ENCODE measurements around the gene ITPK1. TPM values are rescaled to one million over a fixed set of nuclear protein-coding genes. Genes with fewer than 3 reads are reported as not detected.

The ITPK1 gene
- total RNA-seq, 1 experiment from 2014 or later = 66.2 TPM

DNA sequence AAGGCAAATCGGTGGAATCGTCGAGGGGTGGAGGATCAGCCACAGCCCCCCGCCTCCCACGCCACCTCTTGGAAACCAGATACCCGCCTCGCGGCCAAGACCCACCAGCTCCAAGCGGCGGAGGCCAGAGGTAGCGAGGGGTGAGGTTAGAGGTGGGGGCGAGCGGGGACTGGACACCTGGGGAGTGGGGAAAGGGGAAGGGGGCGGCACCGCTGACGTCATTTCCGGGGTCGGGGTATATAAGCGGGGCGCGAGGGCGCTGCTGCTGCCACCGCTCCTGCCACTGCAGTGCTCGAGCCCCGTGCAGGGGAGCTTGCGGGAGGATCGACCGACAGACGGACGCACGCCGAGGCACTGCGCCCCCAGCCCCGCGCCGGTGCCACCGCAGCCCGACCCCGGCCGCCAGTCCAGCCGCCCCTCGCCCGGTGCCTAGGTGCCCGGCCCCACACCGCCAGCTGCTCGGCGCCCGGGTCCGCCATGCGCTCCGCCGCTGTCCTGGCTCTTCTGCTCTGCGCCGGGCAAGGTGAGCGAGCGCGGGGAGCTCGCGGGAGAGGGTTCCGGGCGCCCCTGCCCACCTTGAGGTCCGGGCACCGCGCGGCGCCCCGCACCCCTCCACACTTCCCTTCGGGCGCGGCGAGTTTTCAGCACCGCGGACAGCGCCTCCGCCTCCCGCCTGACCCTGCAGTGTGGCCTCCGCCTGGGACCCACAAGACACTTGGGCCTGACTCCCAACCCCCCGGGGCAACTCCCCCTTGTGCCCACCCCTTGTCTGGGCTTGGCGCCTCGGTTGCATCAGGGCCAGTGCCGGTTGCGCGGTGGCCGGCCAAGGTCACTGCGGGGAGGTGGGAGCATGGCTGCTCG lies 192.6 kb downstream of the ITPK1 start, which contains the start of gene CHGA:
Gene CHGA, plus strand, starts transcription at position 268 of the 861 bp plus-strand sequence. Its CDS starts 210 bp downstream, at position 478.
- Histone ChIP-seq H2AFZ (ENCODE audit: low read length) (no peak within 1 kb of the TSS), H3K79me2 (ENCODE audit: low read length) (no peaks in the 10 kb centered on the region), H3F3A (ENCODE audit: low read length, unreplicated experiment) (no peaks in the 10 kb centered on the region), H3K9me3 (ENCODE audit: low read length) (no peaks in the 10 kb centered on the region), H3K27me3 (ENCODE audit: low read length) (no peaks in the 10 kb centered on the region), H3K4me1 (ENCODE audit: insufficient read depth, low read length) (no peaks in the 10 kb centered on the region), H3K9ac (ENCODE audit: low read length) (no peak within 1 kb of the TSS), H4K20me1 (ENCODE audit: low read length) (no peaks in the 10 kb centered on the region), H3K36me3 (ENCODE audit: low read depth, low read length) (no peaks in the 10 kb centered on the region), H3K27ac (ENCODE audit: low read length) (no peak within 1 kb of the TSS), H3K9me2 (replicated peaks; ENCODE audit: low read length) (no peaks in the 10 kb centered on the region), H3K4me3 (ENCODE audit: low read length) (no peak within 1 kb of the TSS), H3K4me2 (ENCODE audit: low read length) (no peak within 1 kb of the TSS)
- no TSS peak for BruUV-seq (replicated peaks)
- ATAC-seq = peak; percentile 43; the same call in 1 of the 2 replicates
- TF ChIP-seq EZH2phosphoT487 (IDR thresholded peaks at IDR 0.05; ENCODE audit: borderline replicate concordance, low read length) = no peak
- TF ChIP-seq, protein P1, sequence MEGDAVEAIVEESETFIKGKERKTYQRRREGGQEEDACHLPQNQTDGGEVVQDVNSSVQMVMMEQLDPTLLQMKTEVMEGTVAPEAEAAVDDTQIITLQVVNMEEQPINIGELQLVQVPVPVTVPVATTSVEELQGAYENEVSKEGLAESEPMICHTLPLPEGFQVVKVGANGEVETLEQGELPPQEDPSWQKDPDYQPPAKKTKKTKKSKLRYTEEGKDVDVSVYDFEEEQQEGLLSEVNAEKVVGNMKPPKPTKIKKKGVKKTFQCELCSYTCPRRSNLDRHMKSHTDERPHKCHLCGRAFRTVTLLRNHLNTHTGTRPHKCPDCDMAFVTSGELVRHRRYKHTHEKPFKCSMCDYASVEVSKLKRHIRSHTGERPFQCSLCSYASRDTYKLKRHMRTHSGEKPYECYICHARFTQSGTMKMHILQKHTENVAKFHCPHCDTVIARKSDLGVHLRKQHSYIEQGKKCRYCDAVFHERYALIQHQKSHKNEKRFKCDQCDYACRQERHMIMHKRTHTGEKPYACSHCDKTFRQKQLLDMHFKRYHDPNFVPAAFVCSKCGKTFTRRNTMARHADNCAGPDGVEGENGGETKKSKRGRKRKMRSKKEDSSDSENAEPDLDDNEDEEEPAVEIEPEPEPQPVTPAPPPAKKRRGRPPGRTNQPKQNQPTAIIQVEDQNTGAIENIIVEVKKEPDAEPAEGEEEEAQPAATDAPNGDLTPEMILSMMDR (conservative IDR thresholded peaks at IDR 0.05; ENCODE audit: low read depth, low read length) = no peak
- CTCF ChIA-PET = no interaction called here
- no peak for DNase-seq
- POLR2A ChIA-PET (ENCODE audit: unreplicated experiment) = interaction anchor here (0.6 kb wide), 1 partner anchor 72 kb away, joined by 11 read pairs; no protein-coding TSS in a partner anchor
- intact Hi-C loops (cut with micrococcal nuclease) = no loop called here

DNA sequence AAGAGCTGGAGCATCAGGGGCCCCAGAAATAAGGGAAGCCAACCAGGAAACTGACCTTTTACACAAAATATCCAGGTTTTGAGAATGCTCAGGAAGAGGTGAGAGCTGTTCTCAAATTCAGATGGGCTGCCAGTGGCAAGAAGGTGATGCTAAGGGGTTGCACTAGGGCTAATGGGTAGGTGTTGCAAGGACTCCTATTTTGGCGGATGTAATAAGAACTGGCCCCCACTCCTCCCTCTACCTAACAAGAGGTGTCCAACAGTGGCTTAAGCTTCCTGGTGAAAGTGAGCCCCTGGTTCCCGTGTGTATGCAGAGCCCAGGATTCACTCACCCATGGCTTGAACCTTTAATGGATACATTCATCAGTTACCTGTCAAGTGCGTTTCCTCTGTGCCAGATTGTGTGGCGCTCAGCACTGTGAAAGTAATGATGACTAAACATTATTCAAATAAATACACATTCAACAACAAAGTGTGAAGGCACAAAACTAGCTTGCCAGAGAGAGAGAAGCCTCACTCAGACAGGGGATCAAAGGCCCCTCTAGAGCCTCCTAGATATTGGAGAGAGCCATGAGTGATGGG lies 193.5 kb downstream of the ITPK1 start:
- intact Hi-C loops (cut with micrococcal nuclease) = no loop called here
- no peaks in the 10 kb centered on the region for H3K36me3 ChIP-seq (ENCODE audit: low read depth, low read length)
- H3K9me3 ChIP-seq (ENCODE audit: low read length) = no peaks in the 10 kb centered on the region
- H3K27me3 ChIP-seq (ENCODE audit: low read length) = no peaks in the 10 kb centered on the region
- ChIA-PET POLR2A (ENCODE audit: unreplicated experiment) (interaction anchor here (0.6 kb wide), 1 partner anchor 71 kb away, joined by 11 read pairs; no protein-coding TSS in a partner anchor), CTCF (no interaction called here)
- H3K9me2 ChIP-seq (replicated peaks; ENCODE audit: low read length) = no peaks in the 10 kb centered on the region
- H2AFZ ChIP-seq (ENCODE audit: low read length) = no peak overlapping the region
- H3K79me2 ChIP-seq (ENCODE audit: low read length) = no peaks in the 10 kb centered on the region
- H3K4me2 ChIP-seq (ENCODE audit: low read length) = no peak overlapping the region
- no peaks in the 10 kb centered on the region for H3F3A ChIP-seq (ENCODE audit: low read length, unreplicated experiment)
- no peak overlapping the region for H3K27ac ChIP-seq (ENCODE audit: low read length)
- DNase-seq = no peak
- no peak overlapping the region for H3K4me3 ChIP-seq (ENCODE audit: low read length)
- ATAC-seq = no peak
- BruUV-seq (replicated peaks) = no TSS peak
- H3K9ac ChIP-seq (ENCODE audit: low read length) = no peak overlapping the region
- H3K4me1 ChIP-seq (ENCODE audit: insufficient read depth, low read length) = no peaks in the 10 kb centered on the region
- no peaks in the 10 kb centered on the region for H4K20me1 ChIP-seq (ENCODE audit: low read length)
- TF ChIP-seq EZH2phosphoT487 (IDR thresholded peaks at IDR 0.05; ENCODE audit: borderline replicate concordance, low read length) = no peak
- TF ChIP-seq, protein P1 (conservative IDR thresholded peaks at IDR 0.05; ENCODE audit: low read depth, low read length) = no peak
- no peak for TF ChIP-seq EZH2 (IDR thresholded peaks at IDR 0.05; ENCODE audit: low read length, unreplicated experiment)

DNA sequence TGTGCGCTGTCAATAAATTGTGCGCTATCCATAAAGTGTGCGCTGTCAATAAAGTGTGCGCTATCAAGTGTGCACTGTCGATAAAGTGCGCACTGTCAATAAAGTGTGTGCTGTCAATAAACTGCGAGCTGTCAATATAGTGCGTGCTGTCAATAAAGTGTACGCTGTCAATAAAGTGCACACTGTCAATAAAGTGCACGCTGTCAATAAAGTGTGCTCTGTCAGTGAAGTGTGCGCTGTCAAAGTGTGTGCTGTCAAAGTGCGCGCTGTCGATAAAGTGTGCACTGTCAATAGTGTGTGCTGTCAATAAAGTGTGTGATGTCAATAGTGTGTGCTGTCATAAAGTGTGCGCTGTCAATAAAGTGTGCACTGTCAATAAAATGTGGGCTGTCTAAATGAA lies 195.7 kb downstream of the ITPK1 start:
- no TSS peak for BruUV-seq (replicated peaks)
- no peaks in the 10 kb centered on the region for H3K9me3 ChIP-seq (ENCODE audit: low read length)
- ATAC-seq (no peak), DNase-seq (no peak)
- H3K27ac ChIP-seq (ENCODE audit: low read length) = no peak overlapping the region
- no peaks in the 10 kb centered on the region for H3K79me2 ChIP-seq (ENCODE audit: low read length)
- POLR2A ChIA-PET (ENCODE audit: unreplicated experiment) = no interaction called here
- intact Hi-C loops (cut with micrococcal nuclease) = no loop called here
- H3K9ac ChIP-seq (ENCODE audit: low read length) = no peak overlapping the region
- no peaks in the 10 kb centered on the region for H3K9me2 ChIP-seq (replicated peaks; ENCODE audit: low read length)
- TF ChIP-seq EZH2 (IDR thresholded peaks at IDR 0.05; ENCODE audit: low read length, unreplicated experiment) = no peak
- TF ChIP-seq, protein P1 (conservative IDR thresholded peaks at IDR 0.05; ENCODE audit: low read depth, low read length) = no peak
- no peak for TF ChIP-seq EZH2phosphoT487 (IDR thresholded peaks at IDR 0.05; ENCODE audit: borderline replicate concordance, low read length)
- CTCF ChIA-PET = no interaction called here
- no peaks in the 10 kb centered on the region for H3K4me1 ChIP-seq (ENCODE audit: insufficient read depth, low read length)
- no peaks in the 10 kb centered on the region for H4K20me1 ChIP-seq (ENCODE audit: low read length)
- H3F3A ChIP-seq (ENCODE audit: low read length, unreplicated experiment) = no peaks in the 10 kb centered on the region
- no peak overlapping the region for H3K4me3 ChIP-seq (ENCODE audit: low read length)
- no peak overlapping the region for H3K4me2 ChIP-seq (ENCODE audit: low read length)
- no peaks in the 10 kb centered on the region for H3K27me3 ChIP-seq (ENCODE audit: low read length)
- no peaks in the 10 kb centered on the region for H3K36me3 ChIP-seq (ENCODE audit: low read depth, low read length)
- H2AFZ ChIP-seq (ENCODE audit: low read length) = no peak overlapping the region

Data from PC-3 (cell line).